Caco-2 (cell line): ENCODE data around the gene RAB11FIP2. TPM values are rescaled to one million over a fixed set of nuclear protein-coding genes. Genes with fewer than 3 reads are reported as not detected.

Experiments used
- BruUV-seq: library from RNA; stranded (reverse); fragments of 400-500 nt; replicated peaks from 2 replicates; lab custom pipeline; 2021; lab: Mats Ljungman, UMichigan
- CTCF ChIA-PET: fragments of 300-600 bp; sonication (Branson Sonifier 250); formaldehyde crosslinking; loops from one replicate; lab custom pipeline; 2022; ENCODE audit warnings: antibody characterized with exemption; lab: Charles Lee
- POLR2A ChIA-PET: fragments of 300-600 bp; sonication (Branson Sonifier 250); formaldehyde crosslinking; loops from one replicate; lab custom pipeline; 2022; ENCODE audit warnings: antibody characterized with exemption; lab: Charles Lee
- DNase-seq, 2 experiments: peaks; one replicate each; pipeline versions ENCODE4 v3.0.0 to v3.0.0-alpha.2; 2020 to 2022
- H3K27me3 ChIP-seq: replicated peaks from 2 replicates; pipeline ENCODE4 v1.6.0; 2011; ENCODE audit warnings: low read length; ENCODE audit not compliant: control insufficient read depth, insufficient read depth
- H3K36me3 ChIP-seq: 2 replicates; pipeline ENCODE4 v1.5.1; 2011; ENCODE audit warnings: low read length; ENCODE audit not compliant: control insufficient read depth, insufficient read depth
- H3K4me1 ChIP-seq: fragments of 250-450 bp; sonication (Bioruptor Pico); 2 replicates; pipeline ENCODE4 v1.5.1; 2020; ENCODE audit warnings: mild to moderate bottlenecking
- H3K4me3 ChIP-seq: 2 replicates; pipeline ENCODE4 v1.5.1; 2011; ENCODE audit warnings: low read depth, mild to moderate bottlenecking, control low read depth, low read length
- H3K9me3 ChIP-seq: fragments of 250-450 bp; sonication (Bioruptor Pico); 2 replicates; pipeline ENCODE4 v1.5.1; 2020; ENCODE audit warnings: mild to moderate bottlenecking, moderate library complexity
- H3K27ac Mint-ChIP-seq: one replicate; pipeline ENCODE4 v1.8.0; 2022; ENCODE audit warnings: mixed read lengths; ENCODE audit not compliant: unreplicated experiment
- H3K27me3 Mint-ChIP-seq: one replicate; pipeline ENCODE4 v1.8.0; 2022; ENCODE audit warnings: mixed read lengths; ENCODE audit not compliant: insufficient read depth, unreplicated experiment
- H3K36me3 Mint-ChIP-seq: one replicate; pipeline ENCODE4 v1.8.0; 2022; ENCODE audit warnings: mild to moderate bottlenecking, mixed read lengths; ENCODE audit not compliant: insufficient read depth, unreplicated experiment
- H3K4me1 Mint-ChIP-seq: one replicate; pipeline ENCODE4 v1.8.0; 2022; ENCODE audit warnings: low read depth, mixed read lengths; ENCODE audit not compliant: unreplicated experiment
- H3K4me3 Mint-ChIP-seq: one replicate; pipeline ENCODE4 v1.8.0; 2022; ENCODE audit warnings: mild to moderate bottlenecking, moderate library complexity, mixed read lengths; ENCODE audit not compliant: unreplicated experiment
- H3K9me3 Mint-ChIP-seq: one replicate; pipeline ENCODE4 v1.8.0; 2022; ENCODE audit warnings: mixed read lengths; ENCODE audit not compliant: unreplicated experiment
- CTCF ChIP-seq, 2 experiments: fragments of 200-600 bp in 1 of 2; IDR thresholded peaks; 1 replicate in 1 of 2; 2 replicates in 1 of 2; pipeline versions ENCODE4 v1.5.1 to v1.8.0; 2011 to 2022; ENCODE audit warnings: antibody characterized with exemption in 1 of 2, control low read depth in 1 of 2, inconsistent platforms in 1 of 2, low read depth in 1 of 2, low read length in 1 of 2, mild to moderate bottlenecking in 1 of 2, moderate library complexity in 1 of 2; ENCODE audit not compliant: insufficient read depth in 1 of 2, severe bottlenecking in 1 of 2, unreplicated experiment in 1 of 2
- intact Hi-C: fragments of 100-400 bp; cut with micrococcal nuclease; formaldehyde crosslinking; loops from one replicate; pipeline ENCODE4 v1.10.0; 2022; ENCODE audit not compliant: unreplicated experiment
- total RNA-seq: library from RNA; stranded (reverse); gene quantifications from 2 replicates; pipeline ENCODE4 v1.2.3, GENCODE V29; 2022

RAB11FIP2 gene
- total RNA-seq, 1 experiment from 2014 or later, result 25.7 TPM

GRCh38 chr10:117997673-117998072, 49.1 kb downstream of the RAB11FIP2 start:
- Mint-ChIP-seq H3K27me3 (no peaks in the 10 kb centered on the region), H3K4me1 (no peaks in the 10 kb centered on the region), H3K9me3 (no peaks in the 10 kb centered on the region), H3K27ac (no peak overlapping the region), H3K4me3 (no peak overlapping the region), H3K36me3 (peaks cover 4% of the 10 kb centered on the region)
- H3K27me3 ChIP-seq, result no peaks in the 10 kb centered on the region
- TF ChIP-seq CTCF (IDR thresholded peaks at IDR 0.05; ENCODE audit: insufficient read depth in 1 of 2, low read depth in 1 of 2, low read length in 1 of 2, severe bottlenecking in 1 of 2, unreplicated experiment in 1 of 2), result no peak
- no TSS peak for BruUV-seq
- no peaks in the 10 kb centered on the region for H3K4me1 ChIP-seq
- intact Hi-C loops, result no loop called here
- no peaks in the 10 kb centered on the region for H3K36me3 ChIP-seq
- CTCF ChIA-PET, result no interaction called here
- H3K4me3 ChIP-seq, result no peak overlapping the region
- POLR2A ChIA-PET, result no interaction called here
- no peaks in the 10 kb centered on the region for H3K9me3 ChIP-seq
- DNase-seq, result no peak

- no TSS peak for BruUV-seq
- H3K36me3 ChIP-seq, result no peaks in the 10 kb centered on the region
- Mint-ChIP-seq H3K4me3 (no peak overlapping the region), H3K4me1 (no peaks in the 10 kb centered on the region), H3K27me3 (no peaks in the 10 kb centered on the region), H3K27ac (no peak overlapping the region), H3K9me3 (no peaks in the 10 kb centered on the region), H3K36me3 (no peaks in the 10 kb centered on the region)
- no peak for TF ChIP-seq CTCF (IDR thresholded peaks at IDR 0.05; ENCODE audit: insufficient read depth in 1 of 2, low read depth in 1 of 2, low read length in 1 of 2, severe bottlenecking in 1 of 2, unreplicated experiment in 1 of 2)
- no peaks in the 10 kb centered on the region for H3K9me3 ChIP-seq
- DNase-seq, result no peak
- intact Hi-C loops, result no loop called here
- H3K4me3 ChIP-seq, result no peak overlapping the region
- POLR2A ChIA-PET, result no interaction called here
- CTCF ChIA-PET, result no interaction called here
- no peaks in the 10 kb centered on the region for H3K4me1 ChIP-seq
- no peaks in the 10 kb centered on the region for H3K27me3 ChIP-seq
Measured at GRCh38 chr10:117996709-117997108, 50.0 kb downstream of the RAB11FIP2 start.

GRCh38 chr10:117994771-117995170, 52.0 kb downstream of the RAB11FIP2 start:
- ChIA-PET POLR2A (no interaction called here), CTCF (no interaction called here)
- H3K36me3 ChIP-seq, result no peaks in the 10 kb centered on the region
- TF ChIP-seq CTCF (IDR thresholded peaks at IDR 0.05; ENCODE audit: insufficient read depth in 1 of 2, low read depth in 1 of 2, low read length in 1 of 2, severe bottlenecking in 1 of 2, unreplicated experiment in 1 of 2), result no peak
- H3K27me3 ChIP-seq, result no peaks in the 10 kb centered on the region
- Mint-ChIP-seq H3K27me3 (no peaks in the 10 kb centered on the region), H3K4me3 (no peak overlapping the region), H3K36me3 (no peaks in the 10 kb centered on the region), H3K4me1 (no peaks in the 10 kb centered on the region), H3K27ac (no peak overlapping the region), H3K9me3 (no peaks in the 10 kb centered on the region)
- no peaks in the 10 kb centered on the region for H3K4me1 ChIP-seq
- no peak overlapping the region for H3K4me3 ChIP-seq
- intact Hi-C loops, result no loop called here
- BruUV-seq, result no TSS peak
- no peaks in the 10 kb centered on the region for H3K9me3 ChIP-seq
- DNase-seq, result no peak
